Umbilical cord (tissue), 2 donors: ENCODE measurements around the gene COA7. TPM values are rescaled to one million over a fixed set of nuclear protein-coding genes. Genes with fewer than 3 reads are reported as not detected.

Source experiments
- DNase-seq: peaks from one replicate; pipeline ENCODE4 v3.0.0-alpha.2; 2015; ENCODE audit warnings: low spot score
- total RNA-seq: library from RNA; depleted of rRNA; stranded (reverse); fragments of >200 nt; gene quantifications from one replicate; pipeline ENCODE4 v1.2.3, GENCODE V29; 2014; ENCODE audit warnings: low replicate concordance; ENCODE audit not compliant: insufficient read depth

COA7 gene
- total RNA-seq, 1 donor from 2014 or later = 9.4 TPM

GRCh38 chr1:52635321-52636089 lies 62.6 kb downstream of the COA7 start:
- DNase-seq = no peak

Other genes starting within 250 kb of the COA7 start
- 87.4 TPM for gene TUT4, start 145.3 kb downstream of the COA7 start, total RNA-seq
- gene GPX7, start 96.0 kb downstream of the COA7 start, total RNA-seq = 96.8 TPM
- gene SHISAL2A, start 65.2 kb downstream of the COA7 start, total RNA-seq = 2.2 TPM
- 68.4 TPM for gene ZYG11B, start 28.1 kb upstream of the COA7 start, total RNA-seq
- 0.48 TPM for gene ZYG11A, start 144.4 kb upstream of the COA7 start, total RNA-seq
- gene ECHDC2, start 223.4 kb upstream of the COA7 start, total RNA-seq = 25.8 TPM
- gene SCP2, start 228.9 kb upstream of the COA7 start, total RNA-seq = 120 TPM